Upper lobe of left lung (tissue), 4 donors: ENCODE measurements around the gene TAS2R20.

Experiments
- EP300 ChIP-seq, 4 donors: sonication (generic); formaldehyde crosslinking; IDR thresholded peaks; one replicate each; pipeline ENCODE4 v1.5.1; 2017; ENCODE audit warnings: antibody characterized with exemption in 4 of 4, control low read depth in 2 of 4
- POLR2A ChIP-seq, 4 donors: fragments of 450-650 bp; IDR thresholded peaks; one replicate each; pipeline ENCODE4 v1.5.1; 2016 to 2017; ENCODE audit warnings: antibody characterized with exemption in 4 of 4, mild to moderate bottlenecking in 2 of 4
- POLR2AphosphoS5 ChIP-seq, 2 donors: sonication (generic); formaldehyde crosslinking; IDR thresholded peaks; one replicate each; pipeline ENCODE4 v1.5.1; 2017; ENCODE audit warnings: antibody characterized with exemption in 2 of 2
- TF ChIP-seq, protein P1 (sequence below), 6 experiments: fragments of 450-650 bp in 4 of 6; fragments of 200-600 bp in 2 of 6; sonication (generic) in 2 of 6; IDR thresholded peaks; one replicate each; pipeline ENCODE4 v1.5.1; 2016 to 2019; ENCODE audit warnings: antibody characterized with exemption in 6 of 6

DNA sequence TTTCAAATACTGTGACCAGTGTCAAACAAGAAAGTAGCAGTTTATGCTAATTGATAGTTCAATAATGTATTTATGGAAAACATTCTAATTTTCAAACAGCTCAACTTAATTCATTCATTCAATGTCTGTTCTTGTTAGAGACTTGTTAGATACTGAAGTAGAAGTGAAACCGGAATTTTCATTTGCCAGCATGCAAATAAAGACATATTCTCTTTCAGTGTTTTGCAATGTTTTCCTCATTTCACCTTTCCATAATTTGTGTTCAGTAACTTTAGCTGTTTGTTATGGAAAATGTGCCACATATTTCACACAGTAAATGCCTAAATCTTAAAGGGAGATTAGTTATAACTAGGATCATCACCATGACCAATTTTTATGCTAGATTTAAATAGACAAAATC, 32.6 kb downstream of the TAS2R20 start:
- TF ChIP-seq POLR2A (IDR thresholded peaks at IDR 0.05): no peak
- TF ChIP-seq, protein P1, sequence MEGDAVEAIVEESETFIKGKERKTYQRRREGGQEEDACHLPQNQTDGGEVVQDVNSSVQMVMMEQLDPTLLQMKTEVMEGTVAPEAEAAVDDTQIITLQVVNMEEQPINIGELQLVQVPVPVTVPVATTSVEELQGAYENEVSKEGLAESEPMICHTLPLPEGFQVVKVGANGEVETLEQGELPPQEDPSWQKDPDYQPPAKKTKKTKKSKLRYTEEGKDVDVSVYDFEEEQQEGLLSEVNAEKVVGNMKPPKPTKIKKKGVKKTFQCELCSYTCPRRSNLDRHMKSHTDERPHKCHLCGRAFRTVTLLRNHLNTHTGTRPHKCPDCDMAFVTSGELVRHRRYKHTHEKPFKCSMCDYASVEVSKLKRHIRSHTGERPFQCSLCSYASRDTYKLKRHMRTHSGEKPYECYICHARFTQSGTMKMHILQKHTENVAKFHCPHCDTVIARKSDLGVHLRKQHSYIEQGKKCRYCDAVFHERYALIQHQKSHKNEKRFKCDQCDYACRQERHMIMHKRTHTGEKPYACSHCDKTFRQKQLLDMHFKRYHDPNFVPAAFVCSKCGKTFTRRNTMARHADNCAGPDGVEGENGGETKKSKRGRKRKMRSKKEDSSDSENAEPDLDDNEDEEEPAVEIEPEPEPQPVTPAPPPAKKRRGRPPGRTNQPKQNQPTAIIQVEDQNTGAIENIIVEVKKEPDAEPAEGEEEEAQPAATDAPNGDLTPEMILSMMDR (IDR thresholded peaks at IDR 0.05): no peak
- no peak for TF ChIP-seq POLR2AphosphoS5 (IDR thresholded peaks at IDR 0.05)
- TF ChIP-seq EP300 (IDR thresholded peaks at IDR 0.05): no peak
